ENCODE measurements around the gene CAMTA1.

CAMTA1 gene

GRCh38 chr1:7265771-7266371, 480.6 kb downstream of the CAMTA1 start:
- Histone ChIP-seq H2AFZ (ENCODE audit: low read depth, low read length, severe bottlenecking) (no peak overlapping the region), H3K9me3 (ENCODE audit: insufficient read depth, low read length) (no peaks in the 10 kb centered on the region), H3K79me2 (ENCODE audit: insufficient read depth, low read length) (no peaks in the 10 kb centered on the region), H3K4me3 (ENCODE audit: insufficient read depth, low read length, poor library complexity, severe bottlenecking) (no peak overlapping the region), H3K36me3 (ENCODE audit: low read length) (no peaks in the 10 kb centered on the region), H3K27ac (ENCODE audit: low read depth, low read length) (no peak overlapping the region), H3K27me3 (ENCODE audit: low read length) (no peaks in the 10 kb centered on the region), H3K9ac (ENCODE audit: low read length) (no peak overlapping the region), H3K9me2 (replicated peaks; ENCODE audit: insufficient read depth, low read length) (no peaks in the 10 kb centered on the region), H3F3A (ENCODE audit: insufficient read depth) (no peaks in the 10 kb centered on the region), H4K20me1 (ENCODE audit: low read depth, low read length) (no peaks in the 10 kb centered on the region), H3K4me2 (ENCODE audit: low read depth, low read length, poor library complexity, severe bottlenecking) (no peak overlapping the region)
- TF ChIP-seq EZH2phosphoT487 (conservative IDR thresholded peaks at IDR 0.05; ENCODE audit: low read length): no peak
- TF ChIP-seq CTCF (IDR thresholded peaks at IDR 0.05; ENCODE audit: insufficient read depth, low read length, poor library complexity, severe bottlenecking): no peak

GRCh38 chr1:7266561-7266960, 481.3 kb downstream of the CAMTA1 start:
- Histone ChIP-seq H3K4me2 (ENCODE audit: low read depth, low read length, poor library complexity, severe bottlenecking) (no peak overlapping the region), H3K27me3 (ENCODE audit: low read length) (no peaks in the 10 kb centered on the region)

GRCh38 chr1:7267493-7267892, 482.2 kb downstream of the CAMTA1 start:
- TF ChIP-seq CTCF (IDR thresholded peaks at IDR 0.05; ENCODE audit: insufficient read depth, low read length, poor library complexity, severe bottlenecking) (no peak), EZH2phosphoT487 (conservative IDR thresholded peaks at IDR 0.05; ENCODE audit: low read length) (no peak)
- Histone ChIP-seq H4K20me1 (ENCODE audit: low read depth, low read length) (no peaks in the 10 kb centered on the region), H3K9me3 (ENCODE audit: insufficient read depth, low read length) (no peaks in the 10 kb centered on the region), H3K9ac (ENCODE audit: low read length) (no peak overlapping the region), H2AFZ (ENCODE audit: low read depth, low read length, severe bottlenecking) (no peak overlapping the region), H3K4me2 (ENCODE audit: low read depth, low read length, poor library complexity, severe bottlenecking) (no peak overlapping the region), H3K4me3 (ENCODE audit: insufficient read depth, low read length, poor library complexity, severe bottlenecking) (no peak overlapping the region), H3F3A (ENCODE audit: insufficient read depth) (no peaks in the 10 kb centered on the region), H3K27me3 (ENCODE audit: low read length) (no peaks in the 10 kb centered on the region), H3K9me2 (replicated peaks; ENCODE audit: insufficient read depth, low read length) (no peaks in the 10 kb centered on the region), H3K36me3 (ENCODE audit: low read length) (no peaks in the 10 kb centered on the region), H3K27ac (ENCODE audit: low read depth, low read length) (no peak overlapping the region), H3K79me2 (ENCODE audit: insufficient read depth, low read length) (no peaks in the 10 kb centered on the region)

More at GRCh38 chr1:7266561-7266960, 481.3 kb downstream of the CAMTA1 start:
- Histone ChIP-seq H4K20me1 (ENCODE audit: low read depth, low read length) (no peaks in the 10 kb centered on the region), H3K9ac (ENCODE audit: low read length) (no peak overlapping the region), H2AFZ (ENCODE audit: low read depth, low read length, severe bottlenecking) (no peak overlapping the region), H3K79me2 (ENCODE audit: insufficient read depth, low read length) (no peaks in the 10 kb centered on the region), H3K36me3 (ENCODE audit: low read length) (no peaks in the 10 kb centered on the region), H3F3A (ENCODE audit: insufficient read depth) (no peaks in the 10 kb centered on the region), H3K9me2 (replicated peaks; ENCODE audit: insufficient read depth, low read length) (no peaks in the 10 kb centered on the region), H3K4me3 (ENCODE audit: insufficient read depth, low read length, poor library complexity, severe bottlenecking) (no peak overlapping the region), H3K9me3 (ENCODE audit: insufficient read depth, low read length) (no peaks in the 10 kb centered on the region), H3K27ac (ENCODE audit: low read depth, low read length) (no peak overlapping the region)
- TF ChIP-seq CTCF (IDR thresholded peaks at IDR 0.05; ENCODE audit: insufficient read depth, low read length, poor library complexity, severe bottlenecking): no peak
- no peak for TF ChIP-seq EZH2phosphoT487 (conservative IDR thresholded peaks at IDR 0.05; ENCODE audit: low read length)

Data from SU-DHL-6 (cell line).